HG03060 (cell line): ENCODE results near the gene HDDC3.

ENCODE experiments used
- ATAC-seq: cut with Tn5 transposase; IDR thresholded peaks from one replicate; pipeline ENCODE4 v1.9.1; 2021; ENCODE audit warnings: low read depth, moderate number of reproducible peaks; ENCODE audit not compliant: unreplicated experiment

HDDC3 gene

DNA sequence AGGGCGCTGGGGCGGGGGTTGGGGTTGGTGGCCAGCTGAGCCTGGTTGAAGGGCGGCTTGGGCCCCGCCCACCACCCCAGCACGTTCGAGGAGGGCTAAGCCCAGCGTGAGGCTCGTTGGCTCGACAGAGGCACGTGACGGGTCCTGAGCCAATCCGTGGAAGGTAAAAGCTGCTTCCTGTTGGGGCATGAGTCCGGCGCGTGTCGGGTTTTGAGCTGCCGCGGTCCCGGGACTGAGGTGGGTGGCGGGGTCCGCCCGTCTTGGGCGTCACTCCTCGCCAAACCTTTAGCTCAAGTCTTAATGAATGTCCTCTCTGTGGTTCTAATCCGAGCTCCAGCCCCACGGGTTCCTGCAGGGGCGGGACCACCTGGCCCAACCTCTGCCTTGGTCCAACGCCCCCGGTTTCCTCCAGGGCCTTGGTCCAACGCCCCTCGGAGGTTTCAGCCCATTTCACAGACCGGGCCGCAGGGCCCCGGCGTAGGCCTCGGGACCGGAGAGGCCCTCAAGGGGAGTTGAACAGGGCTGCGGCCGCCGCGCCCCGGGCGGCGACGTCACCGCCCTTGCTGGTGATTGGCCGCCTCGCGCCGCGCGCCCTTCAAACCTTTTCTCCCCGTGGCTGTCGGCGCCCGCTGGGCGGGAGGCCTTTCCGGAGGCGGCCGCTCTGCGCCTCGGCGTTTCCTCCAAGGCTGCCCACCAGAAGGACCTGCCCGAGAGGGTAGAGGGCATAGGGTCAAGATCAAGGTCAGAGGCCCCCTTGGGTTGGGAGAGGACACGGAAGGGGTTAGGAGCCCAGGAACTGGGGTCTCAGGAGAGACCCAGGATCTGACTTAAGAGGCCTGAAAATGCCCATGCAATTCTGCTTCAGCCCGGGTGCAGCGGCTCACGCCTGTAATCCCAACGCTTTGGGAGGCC, 22.6 kb upstream of the HDDC3 start, which contains the start of gene RCCD1:
RCCD1 (plus strand) TSS at position 173 of the 912 bp plus-strand sequence. CDS start 1,851 bp downstream, outside the sequence.
- ATAC-seq, result peak; percentile 87

DNA sequence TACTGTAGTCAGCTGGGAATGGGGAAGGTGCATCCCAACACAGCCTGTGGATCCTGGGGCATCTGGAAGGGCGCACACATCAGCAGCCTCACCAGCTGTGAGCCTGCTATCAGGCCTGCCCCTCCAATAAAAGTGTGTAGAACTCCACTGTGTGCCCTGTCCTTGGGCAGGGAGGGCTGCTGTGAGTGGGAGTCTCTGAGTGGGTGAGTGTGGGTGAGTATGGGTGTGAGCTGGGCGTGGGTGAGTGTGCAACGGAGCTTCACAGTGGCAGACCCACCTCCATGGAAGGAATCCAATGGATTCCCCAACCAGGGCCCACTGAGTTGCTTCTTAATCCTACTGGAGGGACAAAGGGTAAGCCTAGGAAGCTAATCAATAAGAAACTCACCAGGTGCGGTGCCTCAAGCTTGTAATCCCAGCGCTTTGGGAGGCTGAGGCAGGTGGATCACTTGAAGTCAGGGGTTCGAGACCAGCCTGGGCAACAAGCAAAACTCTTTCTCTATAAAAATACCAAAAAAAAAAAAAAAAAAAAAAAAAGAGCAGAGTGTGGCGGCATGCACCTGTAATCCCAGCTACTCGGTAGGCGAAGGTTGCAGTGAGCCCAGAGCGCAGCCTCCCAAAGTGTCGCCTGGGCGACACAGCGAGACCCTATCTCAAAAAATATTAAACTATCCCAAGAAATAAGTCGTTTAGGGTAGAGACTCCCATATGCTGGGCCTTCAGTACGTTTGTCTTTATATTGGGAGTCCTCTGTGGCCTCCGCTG, 21.8 kb upstream of the HDDC3 start:
- ATAC-seq, result no peak

DNA sequence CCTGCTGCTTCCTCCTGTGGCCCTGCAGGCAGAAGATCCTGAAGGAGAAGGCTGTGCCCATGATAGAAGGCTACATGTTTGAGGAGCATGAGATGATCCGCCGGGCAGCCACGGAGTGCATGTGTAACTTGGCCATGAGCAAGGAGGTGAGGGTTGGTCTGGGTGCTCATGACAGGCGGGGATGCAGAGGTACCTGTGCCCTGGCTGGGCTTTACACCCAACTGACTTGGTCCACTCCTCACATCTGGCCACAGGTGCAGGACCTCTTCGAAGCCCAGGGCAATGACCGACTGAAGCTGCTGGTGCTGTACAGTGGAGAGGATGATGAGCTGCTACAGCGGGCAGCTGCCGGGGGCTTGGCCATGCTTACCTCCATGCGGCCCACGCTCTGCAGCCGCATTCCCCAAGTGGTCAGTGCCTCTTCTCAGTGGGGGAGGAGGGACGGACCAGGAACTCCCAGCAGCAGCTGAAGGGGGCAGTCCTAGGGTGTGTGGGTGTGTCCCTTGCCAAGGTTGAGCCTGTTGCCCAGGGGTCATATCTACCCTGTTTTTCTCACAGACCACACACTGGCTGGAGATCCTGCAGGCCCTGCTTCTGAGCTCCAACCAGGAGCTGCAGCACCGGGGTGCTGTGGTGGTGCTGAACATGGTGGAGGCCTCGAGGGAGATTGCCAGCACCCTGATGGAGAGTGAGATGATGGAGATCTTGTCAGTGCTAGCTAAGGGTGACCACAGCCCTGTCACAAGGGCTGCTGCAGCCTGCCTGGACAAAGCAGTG, 20.7 kb upstream of the HDDC3 start:
- no peak for ATAC-seq

DNA sequence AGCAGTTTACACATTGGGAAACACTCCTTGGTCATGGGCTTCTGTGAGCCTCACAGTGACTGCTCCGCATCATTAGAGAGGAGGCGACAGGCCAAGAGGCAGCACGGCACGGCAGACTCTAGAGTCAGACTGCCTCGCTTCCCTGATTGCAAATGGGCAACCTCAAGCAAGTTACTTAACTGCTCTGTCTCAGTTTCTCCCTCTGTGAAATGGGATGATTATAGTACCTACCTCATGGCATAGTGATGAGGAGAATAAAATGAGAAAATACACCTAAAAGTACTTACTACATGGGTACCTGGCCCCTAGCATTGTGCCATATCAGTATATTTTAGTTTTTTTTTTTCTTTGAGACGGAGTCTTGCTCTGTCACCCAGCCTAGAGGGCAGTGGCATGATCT, 18.3 kb upstream of the HDDC3 start:
- no peak for ATAC-seq

DNA sequence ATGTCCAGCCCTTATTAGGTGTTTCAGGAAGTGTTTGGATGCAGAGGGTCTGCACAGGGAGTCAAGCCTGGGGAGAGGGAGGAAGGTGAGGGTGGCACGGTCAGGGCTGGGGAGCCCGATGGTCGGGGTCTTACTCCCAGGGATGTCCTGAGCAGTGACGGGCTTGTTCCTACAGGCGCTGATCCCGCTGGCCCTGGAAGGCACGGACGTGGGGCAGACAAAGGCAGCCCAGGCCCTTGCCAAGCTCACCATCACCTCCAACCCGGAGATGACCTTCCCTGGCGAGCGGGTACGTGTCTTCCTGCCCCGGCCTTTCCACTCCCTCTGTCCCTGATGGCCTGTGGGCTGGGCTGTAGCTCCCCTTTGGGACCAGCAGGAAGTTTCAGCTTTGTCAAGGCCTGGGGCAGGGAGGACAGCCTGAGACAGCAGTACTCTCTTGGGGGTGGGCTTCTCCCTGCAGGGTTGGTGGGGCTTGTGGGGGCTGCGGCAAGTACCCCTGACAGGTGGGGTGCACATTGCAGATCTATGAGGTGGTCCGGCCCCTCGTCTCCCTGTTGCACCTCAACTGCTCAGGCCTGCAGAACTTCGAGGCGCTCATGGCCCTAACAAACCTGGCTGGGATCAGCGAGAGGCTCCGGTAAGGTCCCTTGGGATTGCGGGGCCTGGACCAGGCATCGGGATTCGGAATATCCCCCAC, 17.8 kb upstream of the HDDC3 start:
- ATAC-seq, result no peak

DNA sequence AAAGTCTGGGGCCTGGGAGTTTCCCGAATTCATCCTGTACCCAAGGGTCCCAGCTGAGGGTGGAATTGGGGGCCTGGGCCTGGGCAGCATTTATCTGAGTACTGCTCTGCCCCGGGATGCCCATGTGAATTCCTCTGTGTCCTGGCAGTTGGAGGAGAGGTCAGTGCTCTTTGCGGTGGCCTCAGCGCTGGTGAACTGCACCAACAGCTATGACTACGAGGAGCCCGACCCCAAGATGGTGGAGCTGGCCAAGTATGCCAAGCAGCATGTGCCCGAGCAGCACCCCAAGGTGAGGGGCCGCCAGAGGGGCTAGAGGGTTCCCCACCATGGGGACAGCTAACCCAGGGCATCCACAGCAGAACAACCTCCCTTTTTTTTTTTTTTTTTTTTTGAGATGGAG, 16.2 kb upstream of the HDDC3 start:
- no peak for ATAC-seq

DNA sequence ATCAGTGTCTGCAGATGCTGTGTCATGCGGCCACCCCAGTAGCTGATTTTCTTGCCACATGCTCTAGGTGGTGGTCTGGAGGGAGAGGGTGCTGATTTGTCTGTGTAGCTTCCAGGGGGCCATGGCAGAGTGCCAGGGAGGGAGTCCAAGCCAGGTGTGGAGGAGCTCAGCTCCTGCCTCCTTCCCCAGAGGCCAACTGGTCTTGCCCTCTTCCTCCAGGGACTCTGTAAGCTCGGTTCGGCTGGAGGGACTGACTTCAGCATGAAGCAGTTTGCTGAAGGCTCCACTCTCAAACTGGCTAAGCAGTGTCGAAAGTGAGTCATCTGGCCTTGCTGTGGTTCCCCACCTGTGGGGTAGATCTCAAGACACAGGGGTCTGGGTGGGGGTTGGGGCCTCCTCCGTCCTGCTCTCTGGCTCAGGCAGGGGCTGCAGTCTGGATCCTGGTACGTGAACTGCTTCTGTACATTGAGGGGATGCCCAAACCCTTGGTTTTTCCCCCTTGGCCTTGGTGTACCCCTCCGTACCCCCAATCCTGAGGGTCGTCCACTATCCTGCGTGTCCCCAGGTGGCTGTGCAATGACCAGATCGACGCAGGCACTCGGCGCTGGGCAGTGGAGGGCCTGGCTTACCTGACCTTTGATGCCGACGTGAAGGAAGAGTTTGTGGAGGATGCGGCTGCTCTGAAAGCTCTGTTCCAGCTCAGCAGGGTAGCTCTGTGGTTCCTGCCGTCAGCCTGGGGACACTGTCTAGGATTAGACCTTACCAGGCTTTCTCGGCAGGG, 15.4 kb upstream of the HDDC3 start:
- no peak for ATAC-seq

DNA sequence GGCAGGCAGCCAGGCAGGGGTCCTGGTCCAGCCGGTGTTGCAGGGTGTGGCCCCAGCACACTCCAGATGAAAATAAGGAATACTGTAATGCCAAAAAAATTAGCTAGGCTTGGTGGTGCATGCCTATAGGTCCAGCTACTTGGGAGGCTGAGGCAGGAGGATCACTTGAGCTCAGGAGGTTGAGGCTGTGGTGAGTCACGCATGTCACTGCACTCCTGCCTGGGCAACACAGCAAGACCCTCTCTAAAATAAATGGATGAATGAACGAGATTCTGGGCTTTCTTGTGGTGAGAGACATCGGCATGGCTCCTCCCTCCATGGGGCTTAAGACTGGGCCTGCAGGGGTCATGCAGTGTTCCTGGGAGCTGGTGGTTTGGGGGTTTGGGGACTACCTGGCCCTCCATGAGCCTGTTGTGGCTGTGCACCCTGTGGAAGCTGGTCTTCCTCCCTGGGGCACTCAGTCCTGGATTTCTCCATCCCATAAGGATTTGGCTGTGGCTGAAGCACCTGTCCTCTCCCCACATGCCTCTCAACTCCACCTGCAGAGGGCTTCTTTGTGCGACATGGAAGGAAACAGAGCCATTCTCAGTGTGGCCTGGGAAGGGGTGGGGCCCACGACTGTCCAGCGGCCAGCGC, 14.7 kb upstream of the HDDC3 start:
- ATAC-seq, result no peak

DNA sequence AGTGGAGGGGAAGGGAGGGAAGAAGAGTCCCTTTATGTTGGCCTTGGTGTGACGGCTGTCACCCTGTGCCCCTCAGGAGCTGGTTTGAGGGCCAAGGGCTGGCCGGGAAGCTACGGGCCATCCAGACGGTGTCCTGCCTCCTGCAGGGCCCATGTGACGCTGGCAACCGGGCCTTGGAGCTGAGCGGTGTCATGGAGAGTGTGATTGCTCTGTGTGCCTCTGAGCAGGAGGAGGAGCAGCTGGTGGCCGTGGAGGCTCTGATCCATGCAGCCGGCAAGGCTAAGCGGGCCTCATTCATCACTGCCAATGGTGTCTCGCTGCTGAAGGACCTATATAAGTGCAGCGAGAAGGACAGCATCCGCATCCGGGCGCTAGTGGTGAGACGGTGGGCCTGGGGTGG, 14.2 kb upstream of the HDDC3 start:
- no peak for ATAC-seq

DNA sequence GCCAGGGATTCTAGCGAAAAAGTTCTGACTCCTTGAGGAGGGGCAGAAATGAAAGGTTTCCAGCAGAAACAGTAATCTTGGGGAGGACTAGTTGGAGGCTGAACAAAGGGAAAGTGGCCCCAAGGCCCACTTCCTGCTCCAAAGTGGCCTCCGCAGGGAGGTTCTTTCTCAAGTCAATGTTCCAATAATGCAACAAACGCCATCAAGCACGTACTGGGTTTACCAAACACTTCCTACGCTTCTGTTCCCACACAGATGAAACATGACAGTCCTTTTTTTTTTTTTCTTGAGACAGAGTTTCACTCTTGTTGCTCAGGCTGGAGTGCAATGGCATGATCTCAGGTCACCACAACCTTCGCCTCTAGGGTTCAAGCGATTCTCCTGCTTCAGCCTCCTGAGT, 12.7 kb upstream of the HDDC3 start:
- ATAC-seq, result no peak

DNA sequence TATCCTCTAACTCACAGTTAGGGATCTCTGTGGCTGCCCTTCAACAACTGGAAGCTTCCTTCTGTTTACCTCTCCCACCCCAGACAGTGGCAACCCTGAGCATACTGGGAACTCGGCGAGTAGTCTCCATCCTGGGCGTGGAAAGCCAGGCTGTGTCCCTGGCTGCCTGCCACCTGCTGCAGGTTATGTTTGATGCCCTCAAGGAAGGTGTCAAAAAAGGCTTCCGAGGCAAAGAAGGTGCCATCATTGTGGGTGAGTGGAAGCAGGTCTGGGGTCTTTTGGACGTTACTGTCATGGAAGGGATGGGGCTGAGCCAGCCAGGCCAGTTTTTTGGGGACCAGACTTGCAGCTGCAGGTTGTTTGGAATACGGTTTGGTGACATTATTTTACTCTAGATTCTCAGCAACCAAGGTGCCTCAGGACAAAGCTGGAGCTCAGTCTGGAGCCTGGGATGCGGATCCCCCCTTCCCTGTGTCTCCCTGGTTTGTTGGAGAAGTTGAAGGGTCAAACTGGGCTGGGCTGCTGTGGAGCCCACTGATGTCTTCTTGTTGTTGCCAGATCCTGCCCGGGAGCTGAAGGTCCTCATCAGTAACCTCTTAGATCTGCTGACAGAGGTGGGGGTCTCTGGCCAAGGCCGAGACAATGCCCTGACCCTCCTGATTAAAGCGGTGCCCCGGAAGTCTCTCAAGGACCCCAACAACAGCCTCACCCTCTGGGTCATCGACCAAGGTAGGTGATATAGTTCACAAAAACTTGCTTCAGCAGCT, 10.2 kb upstream of the HDDC3 start:
- ATAC-seq, result no peak

DNA sequence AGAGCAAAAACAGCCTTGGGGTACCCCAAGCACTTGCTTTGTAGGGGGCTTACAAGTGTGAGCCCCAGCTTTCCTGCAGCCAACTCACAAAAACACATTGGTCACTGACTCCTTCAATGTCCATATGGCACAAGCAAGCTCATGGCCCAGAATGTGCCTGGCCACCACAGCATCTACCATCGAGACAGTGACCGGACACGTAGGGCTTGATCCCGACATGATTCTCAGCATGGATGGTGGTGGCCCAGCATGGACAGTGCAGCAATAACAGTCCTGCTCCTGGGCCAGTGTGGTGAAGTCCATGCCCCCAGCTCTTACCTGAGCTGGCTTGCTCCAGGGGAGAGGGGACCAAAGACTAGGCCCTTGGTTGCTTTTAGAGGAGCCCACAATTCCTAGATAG, 8.7 kb upstream of the HDDC3 start:
- no peak for ATAC-seq

DNA sequence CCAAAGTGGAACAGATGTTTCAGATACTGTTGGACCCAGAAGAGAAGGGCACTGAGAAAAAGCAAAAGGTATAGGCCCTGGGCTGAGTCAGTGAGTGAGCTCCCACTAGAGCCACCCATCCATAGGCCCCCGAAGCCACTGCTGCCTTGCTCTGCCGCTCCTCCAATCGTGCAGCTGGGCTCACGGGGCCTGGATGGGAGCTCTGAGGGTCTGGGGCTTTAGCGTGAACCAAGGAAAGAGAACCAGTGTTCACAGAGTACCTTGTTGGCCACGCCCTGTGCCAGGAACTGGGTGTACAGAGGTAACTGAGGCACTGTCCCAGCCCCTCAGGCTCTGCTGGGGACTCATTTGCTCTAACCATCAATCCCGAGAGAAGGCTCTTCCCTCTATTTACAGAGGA, 7.4 kb upstream of the HDDC3 start:
- ATAC-seq, result no peak

DNA sequence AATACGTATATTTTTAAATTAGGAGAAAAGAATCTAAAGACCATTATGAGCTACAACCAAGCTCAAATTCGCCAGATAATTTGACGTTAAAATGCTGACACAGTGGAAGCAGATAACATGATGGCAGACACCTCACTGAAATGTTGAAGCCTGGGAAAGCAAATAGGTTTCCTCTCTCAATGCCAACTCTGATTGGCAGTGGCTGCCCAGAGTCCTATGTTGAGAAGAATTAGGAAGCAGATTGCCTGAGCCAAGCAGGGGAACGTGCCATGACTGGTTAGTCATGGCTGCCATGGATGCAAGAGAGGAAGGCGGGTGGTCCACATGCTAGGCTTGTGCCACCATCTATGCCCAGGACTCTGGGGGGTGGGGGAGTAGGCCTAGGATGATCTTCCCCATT, 5.9 kb upstream of the HDDC3 start:
- ATAC-seq, result no peak

DNA sequence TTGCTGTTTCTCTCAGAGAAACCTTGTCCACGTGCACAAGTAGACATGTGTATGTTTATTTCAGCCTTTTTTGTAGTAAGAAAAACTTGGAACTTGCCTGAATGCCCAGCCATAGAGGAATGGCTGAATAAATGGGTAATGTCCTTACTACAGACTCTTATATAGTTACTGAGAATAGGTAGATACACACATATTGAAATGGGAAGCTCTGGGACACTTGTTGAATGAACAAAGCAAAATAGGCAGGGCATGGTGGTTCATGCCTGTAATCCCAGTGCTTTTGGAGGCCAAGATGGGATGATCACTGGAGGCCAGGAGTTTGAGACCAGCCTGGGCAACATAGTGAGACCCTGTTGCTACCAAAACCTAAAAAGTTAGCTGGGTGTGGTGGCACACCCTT, 4.5 kb upstream of the HDDC3 start:
- ATAC-seq, result no peak

DNA sequence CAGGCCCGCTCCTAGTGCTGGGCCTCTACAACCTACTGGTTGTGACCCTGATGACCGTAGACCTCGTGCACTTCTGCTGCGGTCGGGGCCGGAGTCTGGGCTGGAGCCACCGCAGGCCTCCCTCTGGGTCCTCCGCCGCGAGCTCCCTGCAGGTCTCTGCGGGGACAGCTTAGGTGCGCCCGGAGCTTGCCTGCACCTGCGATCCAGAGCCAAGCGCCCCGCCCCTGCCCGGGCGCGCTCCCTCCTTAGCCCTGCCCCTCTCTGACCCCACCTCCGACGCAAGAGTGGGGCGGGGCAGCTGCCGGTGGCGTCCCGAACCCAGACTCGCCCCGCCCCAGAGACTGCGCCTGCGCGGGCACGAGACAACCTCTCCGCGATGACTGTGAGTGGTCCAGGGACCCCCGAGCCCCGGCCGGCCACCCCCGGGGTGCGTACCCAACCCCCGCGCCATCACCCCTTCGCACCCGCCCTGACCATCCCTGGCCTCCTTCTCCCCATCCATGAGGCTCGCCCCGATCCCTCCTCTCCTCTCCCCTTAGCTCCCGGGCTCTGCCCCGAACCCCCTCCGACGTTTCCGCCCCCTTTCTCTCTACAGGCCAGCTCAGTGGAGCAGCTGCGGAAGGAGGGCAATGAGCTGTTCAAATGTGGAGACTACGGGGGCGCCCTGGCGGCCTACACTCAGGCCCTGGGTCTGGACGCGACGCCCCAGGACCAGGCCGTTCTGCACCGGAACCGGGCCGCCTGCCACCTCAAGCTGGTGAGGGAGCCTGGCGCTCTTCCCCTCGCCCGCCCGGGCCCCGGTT, 2.8 kb upstream of the HDDC3 start, which contains the start of gene UNC45A:
UNC45A (plus strand) TSS at position 337 of the 803 bp plus-strand sequence; CDS start at position 377, 40 bp downstream.
- peak; percentile 34 for ATAC-seq

DNA sequence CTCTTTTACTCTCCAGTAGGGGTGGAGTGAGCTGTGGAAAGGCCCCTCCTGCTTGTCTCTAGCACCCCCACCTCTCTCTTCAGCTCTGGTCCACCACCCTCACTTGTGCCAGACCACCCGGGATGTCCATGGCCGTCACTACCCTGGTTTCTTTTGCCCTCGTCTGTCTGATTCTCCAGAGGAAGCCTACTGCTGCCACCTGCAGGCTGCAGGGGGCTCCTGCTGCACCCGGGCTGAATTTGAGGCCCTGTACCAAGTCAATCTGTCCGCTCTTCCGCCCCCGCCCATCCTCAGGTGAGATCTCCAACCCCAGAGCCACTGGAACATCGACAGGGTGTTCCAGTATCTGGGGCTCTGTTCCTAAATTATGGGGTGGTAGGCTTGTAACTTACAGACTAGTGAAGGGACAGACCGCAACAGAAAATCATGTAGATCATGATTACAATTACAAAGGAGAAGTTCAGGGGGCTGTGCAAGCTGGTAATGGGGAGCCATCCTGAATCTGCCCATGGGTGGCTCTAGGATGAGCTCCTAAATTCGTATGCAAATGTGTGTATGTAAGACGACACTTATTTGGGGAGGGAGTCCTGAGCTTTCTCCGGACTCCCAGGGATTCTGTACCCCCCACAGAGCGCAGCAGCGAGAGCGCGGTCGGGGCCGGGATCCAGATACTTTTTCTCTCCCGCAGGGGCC, 2.1 kb upstream of the HDDC3 start:
- no peak for ATAC-seq
